GM23338 (cell line): ENCODE data around the gene CTCFL. TPM values are rescaled to one million over a fixed set of nuclear protein-coding genes. Genes with fewer than 3 reads are reported as not detected.

Experiments used
- ATAC-seq: fragments of 200-7000 bp; cut with Tn5 transposase; 3 replicates; pipeline ENCODE4 v1.9.1; 2020
- DNase-seq: peaks from one replicate; pipeline ENCODE4 v3.0.0-alpha.2; 2015; ENCODE audit warnings: low spot score
- H2AFZ ChIP-seq: fragments of 200-600 bp; sonication (generic); 2 replicates; pipeline ENCODE4 v1.8.0; 2016; ENCODE audit warnings: antibody characterized with exemption, mild to moderate bottlenecking, moderate library complexity
- H3F3A ChIP-seq: fragments of 200-600 bp; sonication (generic); replicated peaks from 2 replicates; pipeline ENCODE4 v1.8.0; 2017; ENCODE audit warnings: antibody characterized with exemption, mixed run types, low read depth
- H3K27ac ChIP-seq: fragments of 200-600 bp; sonication (generic); 2 replicates; pipeline ENCODE4 v1.6.1; 2016; ENCODE audit warnings: low read depth
- H3K27me3 ChIP-seq: fragments of 200-600 bp; sonication (generic); 2 replicates; pipeline ENCODE4 v1.8.0; 2016; ENCODE audit warnings: mild to moderate bottlenecking, mixed run types, moderate library complexity; ENCODE audit not compliant: insufficient read depth
- H3K36me3 ChIP-seq: fragments of 200-600 bp; sonication (generic); 2 replicates; pipeline ENCODE4 v1.8.0; 2016; ENCODE audit warnings: mild to moderate bottlenecking; ENCODE audit not compliant: insufficient read depth
- H3K4me1 ChIP-seq: fragments of 200-600 bp; sonication (generic); 2 replicates; pipeline ENCODE4 v1.8.0; 2016; ENCODE audit warnings: mild to moderate bottlenecking, moderate library complexity; ENCODE audit not compliant: insufficient read depth
- H3K4me2 ChIP-seq: fragments of 200-600 bp; sonication (generic); 2 replicates; pipeline ENCODE4 v1.7.1; 2017; ENCODE audit warnings: mixed run types
- H3K4me3 ChIP-seq: fragments of 200-600 bp; sonication (generic); 2 replicates; pipeline ENCODE4 v1.6.1; 2016; ENCODE audit warnings: mixed run types
- H3K79me2 ChIP-seq: fragments of 200-600 bp; sonication (generic); replicated peaks from 2 replicates; pipeline ENCODE4 v1.8.0; 2017; ENCODE audit warnings: mild to moderate bottlenecking; ENCODE audit not compliant: insufficient read depth
- H3K9me2 ChIP-seq: fragments of 200-600 bp; sonication (generic); 2 replicates; pipeline ENCODE4 v1.8.0; 2017; ENCODE audit not compliant: insufficient read depth
- H4K20me1 ChIP-seq: fragments of 200-600 bp; sonication (generic); replicated peaks from 2 replicates; pipeline ENCODE4 v1.8.0; 2017; ENCODE audit warnings: mild to moderate bottlenecking; ENCODE audit not compliant: insufficient read depth
- H3K27ac Mint-ChIP-seq: 2 replicates; pipeline ENCODE4 v1.8.0; 2020; ENCODE audit warnings: inconsistent platforms, mild to moderate bottlenecking, moderate library complexity, mixed read lengths
- H3K27me3 Mint-ChIP-seq: 3 replicates; pipeline ENCODE4 v1.8.0; 2022; ENCODE audit warnings: low read depth, mild to moderate bottlenecking, moderate library complexity, mixed read lengths, inconsistent platforms; ENCODE audit not compliant: insufficient read depth, poor library complexity
- H3K36me3 Mint-ChIP-seq: 3 replicates; pipeline ENCODE4 v1.8.0; 2021; ENCODE audit warnings: low read depth, mild to moderate bottlenecking, inconsistent platforms, moderate library complexity, mixed read lengths
- H3K4me1 Mint-ChIP-seq: 3 replicates; pipeline ENCODE4 v1.8.0; 2020; ENCODE audit warnings: mild to moderate bottlenecking, inconsistent platforms, mixed read lengths
- H3K4me3 Mint-ChIP-seq: 3 replicates; pipeline ENCODE4 v1.8.0; 2021; ENCODE audit warnings: moderate library complexity, mild to moderate bottlenecking, inconsistent platforms, mixed read lengths
- H3K9me3 Mint-ChIP-seq: 3 replicates; pipeline ENCODE4 v1.8.0; 2020; ENCODE audit warnings: moderate library complexity, mild to moderate bottlenecking, inconsistent platforms, mixed read lengths
- CREB1 ChIP-seq: fragments of 250-450 bp; sonication (Bioruptor Pico); IDR thresholded peaks from 2 replicates; pipeline ENCODE4 v1.5.0; 2020; ENCODE audit warnings: low read depth, mild to moderate bottlenecking, moderate library complexity
- EZH2 ChIP-seq: fragments of 200-600 bp; sonication (generic); IDR thresholded peaks from one replicate; pipeline ENCODE4 v1.8.0; 2017; ENCODE audit warnings: antibody characterized with exemption, mild to moderate bottlenecking, low read depth; ENCODE audit not compliant: unreplicated experiment
- EZH2phosphoT487 ChIP-seq: fragments of 200-600 bp; sonication (generic); IDR thresholded peaks from one replicate; pipeline ENCODE4 v1.8.1; 2018; ENCODE audit warnings: antibody characterized with exemption; ENCODE audit not compliant: unreplicated experiment
- JUNB ChIP-seq: IDR thresholded peaks from one replicate; pipeline ENCODE4 v1.6.1; 2016; ENCODE audit warnings: antibody characterized with exemption; ENCODE audit not compliant: unreplicated experiment
- POLR2AphosphoS5 ChIP-seq: IDR thresholded peaks from 2 replicates; pipeline ENCODE4 v1.6.1; 2016; ENCODE audit warnings: antibody characterized with exemption, low read depth
- STAT1 ChIP-seq: IDR thresholded peaks from one replicate; pipeline ENCODE4 v1.6.1; 2016; ENCODE audit warnings: antibody characterized with exemption; ENCODE audit not compliant: unreplicated experiment
- ZNF114 ChIP-seq: fragments of 250-450 bp; sonication (Bioruptor Pico); IDR thresholded peaks from 2 replicates; pipeline ENCODE4 v1.5.0; 2020; ENCODE audit warnings: mild to moderate bottlenecking, moderate library complexity
- ZNF331 ChIP-seq: fragments of 250-450 bp; sonication (Bioruptor Pico); IDR thresholded peaks from 2 replicates; pipeline ENCODE4 v1.5.0; 2020; ENCODE audit warnings: low read depth, mild to moderate bottlenecking, moderate library complexity
- polyA plus RNA-seq: library from polyadenylated mRNA; unstranded; fragments of >200 nt; fragmentation: Nextera tagmentation; extraction: Ambion mirVana; gene quantifications from 2 replicates; pipeline ENCODE4 v1.2.1, GENCODE V29; 2016
- total RNA-seq: library from RNA; depleted of rRNA; stranded (reverse); fragments of >200 nt; shearing (Covaris generic); gene quantifications from 2 replicates; pipeline ENCODE4 v1.2.3, GENCODE V29; 2014
- TF ChIP-seq, protein P1 (sequence below): IDR thresholded peaks from 2 replicates; pipeline ENCODE4 v1.6.1; 2016; ENCODE audit warnings: antibody characterized with exemption
- TF ChIP-seq, protein P2 (sequence below), 2 experiments: fragments of 200-600 bp in 1 of 2; sonication (generic) in 1 of 2; conservative IDR thresholded peaks; 2 replicates each; pipeline versions ENCODE4 v1.5.1 to v1.6.1; 2016 to 2017; ENCODE audit warnings: antibody characterized with exemption in 2 of 2, low read depth in 2 of 2, mild to moderate bottlenecking in 2 of 2, moderate library complexity in 1 of 2
- TF ChIP-seq, protein P3 (sequence below): IDR thresholded peaks from one replicate; pipeline ENCODE4 v1.6.1; 2018; ENCODE audit warnings: antibody characterized with exemption; ENCODE audit not compliant: unreplicated experiment

The CTCFL gene
- total and polyA plus RNA-seq, 2 experiments from 2014 or later: 0.55 to 1.4 TPM

DNA sequence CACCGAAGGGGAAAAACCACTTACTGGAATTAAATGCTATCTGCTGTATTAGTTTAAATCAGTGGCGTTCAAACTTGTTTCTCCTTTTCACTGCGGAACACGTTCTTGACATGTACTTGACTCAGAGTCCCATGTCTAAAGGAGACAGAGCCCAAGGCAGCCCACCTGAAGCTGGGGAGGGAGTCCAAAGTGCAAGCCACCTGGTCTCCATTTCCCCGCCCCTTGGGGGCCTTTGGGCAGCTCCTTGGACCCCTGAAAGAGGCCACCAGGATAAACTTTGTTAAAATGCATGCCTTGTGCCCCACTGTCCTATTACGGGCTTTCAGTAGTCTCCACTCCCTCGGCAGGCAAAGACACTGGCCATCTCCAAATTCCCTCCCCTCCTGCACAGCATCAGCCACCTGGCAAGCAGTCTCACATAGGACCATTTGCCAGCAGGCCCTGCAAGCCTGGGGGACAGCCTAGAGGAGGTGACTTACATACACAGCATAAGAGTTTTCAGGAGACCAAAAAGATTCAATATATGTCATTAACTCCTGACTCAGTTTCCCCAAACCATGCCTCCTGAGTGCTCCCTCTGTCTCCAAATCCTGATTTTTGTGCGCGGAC, 42.6 kb upstream of the CTCFL start (continued):
- no peak for TF ChIP-seq EZH2phosphoT487

DNA sequence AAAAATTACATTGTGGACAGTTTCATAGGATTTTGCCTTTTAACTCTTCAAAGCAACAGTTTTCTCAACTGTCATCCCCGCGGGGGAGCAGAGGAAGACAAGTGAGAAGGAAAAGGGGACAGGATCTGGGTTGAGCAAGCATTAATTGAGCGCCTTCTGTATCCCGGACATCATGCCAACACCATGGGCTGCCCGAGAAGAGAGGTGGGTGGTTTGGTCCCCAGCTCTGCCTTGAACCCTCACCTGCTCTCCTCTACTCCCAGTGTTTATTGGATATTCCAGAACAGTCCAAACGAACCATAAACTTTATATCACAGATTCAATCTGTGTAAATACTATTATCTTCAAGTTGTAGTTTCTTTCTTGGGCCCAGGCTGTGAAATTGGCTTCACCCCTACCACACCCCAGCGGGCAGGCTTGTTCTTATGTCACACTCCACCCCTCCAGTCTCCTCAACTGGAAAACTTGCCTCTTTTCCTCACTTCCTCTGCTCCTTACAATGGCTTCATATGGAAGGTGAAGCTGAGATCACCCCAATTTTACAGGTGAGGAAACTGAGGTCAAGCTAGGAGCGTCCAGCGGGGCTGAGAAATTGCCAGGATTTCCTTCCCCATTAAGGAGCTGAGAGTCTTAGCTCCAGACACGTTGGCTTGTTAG, 42.0 kb upstream of the CTCFL start:
- H3K79me2 ChIP-seq: no peaks in the 10 kb centered on the region
- Mint-ChIP-seq H3K27me3 (peaks cover 5% of the 10 kb centered on the region), H3K4me3 (no peak overlapping the region), H3K9me3 (peaks cover 1% of the 10 kb centered on the region; the same call in 1 of the 3 replicates), H3K36me3 (no peaks in the 10 kb centered on the region), H3K4me1 (no peaks in the 10 kb centered on the region), H3K27ac (no peak overlapping the region)
- 0 out of 2 replicates have a peak, but pooled peaks cover 6% of the 10 kb centered on the region for H3K9me2 ChIP-seq
- H3K36me3 ChIP-seq: no peaks in the 10 kb centered on the region
- H3F3A ChIP-seq: no peaks in the 10 kb centered on the region
- H3K4me1 ChIP-seq: no peaks in the 10 kb centered on the region
- no peak overlapping the region for H3K4me2 ChIP-seq
- DNase-seq: no peak
- H3K27ac ChIP-seq: no peak overlapping the region
- no peak for ATAC-seq
- H4K20me1 ChIP-seq: no peaks in the 10 kb centered on the region
- no peak overlapping the region for H3K4me3 ChIP-seq
- no peaks in the 10 kb centered on the region for H3K27me3 ChIP-seq
- H2AFZ ChIP-seq: no peak overlapping the region
- TF ChIP-seq ZNF114 (no peak), JUNB (no peak), POLR2AphosphoS5 (no peak), STAT1 (no peak), EZH2phosphoT487 (no peak), EZH2 (no peak), CREB1 (CRISPR knock-in tag) (no peak), ZNF331 (CRISPR knock-in tag) (no peak)
- TF ChIP-seq, protein P1, sequence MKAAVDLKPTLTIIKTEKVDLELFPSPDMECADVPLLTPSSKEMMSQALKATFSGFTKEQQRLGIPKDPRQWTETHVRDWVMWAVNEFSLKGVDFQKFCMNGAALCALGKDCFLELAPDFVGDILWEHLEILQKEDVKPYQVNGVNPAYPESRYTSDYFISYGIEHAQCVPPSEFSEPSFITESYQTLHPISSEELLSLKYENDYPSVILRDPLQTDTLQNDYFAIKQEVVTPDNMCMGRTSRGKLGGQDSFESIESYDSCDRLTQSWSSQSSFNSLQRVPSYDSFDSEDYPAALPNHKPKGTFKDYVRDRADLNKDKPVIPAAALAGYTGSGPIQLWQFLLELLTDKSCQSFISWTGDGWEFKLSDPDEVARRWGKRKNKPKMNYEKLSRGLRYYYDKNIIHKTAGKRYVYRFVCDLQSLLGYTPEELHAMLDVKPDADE: no peak
- TF ChIP-seq, protein P2, sequence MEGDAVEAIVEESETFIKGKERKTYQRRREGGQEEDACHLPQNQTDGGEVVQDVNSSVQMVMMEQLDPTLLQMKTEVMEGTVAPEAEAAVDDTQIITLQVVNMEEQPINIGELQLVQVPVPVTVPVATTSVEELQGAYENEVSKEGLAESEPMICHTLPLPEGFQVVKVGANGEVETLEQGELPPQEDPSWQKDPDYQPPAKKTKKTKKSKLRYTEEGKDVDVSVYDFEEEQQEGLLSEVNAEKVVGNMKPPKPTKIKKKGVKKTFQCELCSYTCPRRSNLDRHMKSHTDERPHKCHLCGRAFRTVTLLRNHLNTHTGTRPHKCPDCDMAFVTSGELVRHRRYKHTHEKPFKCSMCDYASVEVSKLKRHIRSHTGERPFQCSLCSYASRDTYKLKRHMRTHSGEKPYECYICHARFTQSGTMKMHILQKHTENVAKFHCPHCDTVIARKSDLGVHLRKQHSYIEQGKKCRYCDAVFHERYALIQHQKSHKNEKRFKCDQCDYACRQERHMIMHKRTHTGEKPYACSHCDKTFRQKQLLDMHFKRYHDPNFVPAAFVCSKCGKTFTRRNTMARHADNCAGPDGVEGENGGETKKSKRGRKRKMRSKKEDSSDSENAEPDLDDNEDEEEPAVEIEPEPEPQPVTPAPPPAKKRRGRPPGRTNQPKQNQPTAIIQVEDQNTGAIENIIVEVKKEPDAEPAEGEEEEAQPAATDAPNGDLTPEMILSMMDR (conservative IDR thresholded peaks at IDR 0.05; ENCODE audit: low read depth in 2 of 2): no peak
- TF ChIP-seq, protein P3, sequence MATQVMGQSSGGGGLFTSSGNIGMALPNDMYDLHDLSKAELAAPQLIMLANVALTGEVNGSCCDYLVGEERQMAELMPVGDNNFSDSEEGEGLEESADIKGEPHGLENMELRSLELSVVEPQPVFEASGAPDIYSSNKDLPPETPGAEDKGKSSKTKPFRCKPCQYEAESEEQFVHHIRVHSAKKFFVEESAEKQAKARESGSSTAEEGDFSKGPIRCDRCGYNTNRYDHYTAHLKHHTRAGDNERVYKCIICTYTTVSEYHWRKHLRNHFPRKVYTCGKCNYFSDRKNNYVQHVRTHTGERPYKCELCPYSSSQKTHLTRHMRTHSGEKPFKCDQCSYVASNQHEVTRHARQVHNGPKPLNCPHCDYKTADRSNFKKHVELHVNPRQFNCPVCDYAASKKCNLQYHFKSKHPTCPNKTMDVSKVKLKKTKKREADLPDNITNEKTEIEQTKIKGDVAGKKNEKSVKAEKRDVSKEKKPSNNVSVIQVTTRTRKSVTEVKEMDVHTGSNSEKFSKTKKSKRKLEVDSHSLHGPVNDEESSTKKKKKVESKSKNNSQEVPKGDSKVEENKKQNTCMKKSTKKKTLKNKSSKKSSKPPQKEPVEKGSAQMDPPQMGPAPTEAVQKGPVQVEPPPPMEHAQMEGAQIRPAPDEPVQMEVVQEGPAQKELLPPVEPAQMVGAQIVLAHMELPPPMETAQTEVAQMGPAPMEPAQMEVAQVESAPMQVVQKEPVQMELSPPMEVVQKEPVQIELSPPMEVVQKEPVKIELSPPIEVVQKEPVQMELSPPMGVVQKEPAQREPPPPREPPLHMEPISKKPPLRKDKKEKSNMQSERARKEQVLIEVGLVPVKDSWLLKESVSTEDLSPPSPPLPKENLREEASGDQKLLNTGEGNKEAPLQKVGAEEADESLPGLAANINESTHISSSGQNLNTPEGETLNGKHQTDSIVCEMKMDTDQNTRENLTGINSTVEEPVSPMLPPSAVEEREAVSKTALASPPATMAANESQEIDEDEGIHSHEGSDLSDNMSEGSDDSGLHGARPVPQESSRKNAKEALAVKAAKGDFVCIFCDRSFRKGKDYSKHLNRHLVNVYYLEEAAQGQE: no peak
